GM19372 (cell line): ENCODE results near the gene NXPH2.
"Not testable (repeated sequence)": the region's sequence is repeated elsewhere in the genome, so short reads cannot be mapped to it uniquely, and the experiment has no call there.

Source experiments
- ATAC-seq: cut with Tn5 transposase; IDR thresholded peaks from one replicate; pipeline ENCODE4 v1.9.1; 2021; ENCODE audit warnings: mild to moderate bottlenecking, low read depth, moderate library complexity; ENCODE audit not compliant: unreplicated experiment

Gene NXPH2

DNA sequence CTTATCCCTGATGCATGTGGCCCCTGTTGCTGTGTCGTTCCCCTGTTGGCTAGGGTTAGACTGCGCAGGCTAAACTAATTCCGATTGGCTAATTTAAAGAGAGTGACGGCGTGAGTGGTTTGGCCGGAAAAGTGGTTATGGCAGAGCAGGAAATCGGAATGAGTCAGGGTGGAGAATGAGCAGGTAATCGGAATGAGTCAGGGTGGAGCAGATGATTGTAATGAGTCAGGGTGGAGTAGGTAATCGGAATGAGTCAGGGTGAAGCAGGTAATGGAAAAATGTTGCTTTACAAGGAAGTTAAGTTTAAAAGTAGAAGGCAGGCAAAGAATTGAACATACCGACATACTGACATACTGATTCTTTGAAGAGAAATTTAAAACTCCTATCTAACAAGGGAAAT, 135.4 kb downstream of the NXPH2 start:
- not testable (repeated sequence) for ATAC-seq

DNA sequence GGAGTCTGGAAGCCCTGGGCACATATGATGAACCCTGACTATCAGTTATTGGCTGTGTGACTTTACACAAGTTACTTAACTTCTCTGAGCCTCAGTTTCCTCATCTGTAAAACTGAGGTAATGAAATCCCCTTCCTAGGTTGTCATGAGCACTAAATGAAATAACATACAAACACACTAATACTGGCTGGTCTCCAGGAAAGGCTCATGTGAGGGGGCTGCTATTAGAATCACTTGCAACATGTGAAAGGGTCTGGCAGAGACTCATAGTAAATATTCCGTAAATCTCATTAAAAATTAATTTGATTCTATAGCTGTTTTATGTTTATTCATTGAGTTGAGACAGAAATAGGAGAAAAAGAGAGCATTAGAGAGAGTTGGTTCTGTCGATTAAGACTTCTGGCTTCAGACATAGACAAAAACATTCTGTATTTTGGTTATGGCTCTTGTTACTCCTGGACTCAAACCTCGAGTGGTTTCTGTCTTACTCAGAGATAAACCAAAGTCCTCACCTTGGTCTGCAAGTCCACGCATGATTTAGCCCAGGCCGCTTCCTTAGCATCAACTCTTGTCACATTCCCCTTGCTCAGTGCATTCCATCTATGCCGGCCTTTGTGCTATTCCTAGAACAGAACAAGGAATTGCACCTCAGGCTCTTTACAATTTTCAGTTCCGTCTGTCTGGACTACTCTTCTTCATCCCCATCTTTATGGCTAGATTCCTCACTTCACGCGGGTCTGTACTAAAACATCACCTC, 139.1 kb downstream of the NXPH2 start:
- no peak for ATAC-seq

DNA sequence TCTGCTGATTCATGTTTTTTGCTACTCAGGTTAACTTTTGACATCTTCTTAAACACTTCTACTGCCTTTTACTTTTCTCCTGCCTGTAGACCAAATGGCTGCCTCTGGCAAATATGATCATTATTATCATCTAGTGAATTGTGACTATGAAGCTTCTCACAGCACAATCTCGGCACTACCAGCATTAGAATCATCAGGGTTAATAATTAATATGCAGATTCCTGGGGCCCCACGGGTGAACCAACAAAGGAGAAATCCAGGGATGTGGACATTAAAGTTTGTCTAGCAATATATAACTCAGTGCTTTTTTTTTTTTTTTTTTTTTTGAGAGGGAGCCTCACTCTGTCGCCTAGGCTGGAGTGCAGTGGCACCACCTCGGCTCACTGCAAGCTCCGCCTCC, 142.5 kb downstream of the NXPH2 start:
- no peak for ATAC-seq

DNA sequence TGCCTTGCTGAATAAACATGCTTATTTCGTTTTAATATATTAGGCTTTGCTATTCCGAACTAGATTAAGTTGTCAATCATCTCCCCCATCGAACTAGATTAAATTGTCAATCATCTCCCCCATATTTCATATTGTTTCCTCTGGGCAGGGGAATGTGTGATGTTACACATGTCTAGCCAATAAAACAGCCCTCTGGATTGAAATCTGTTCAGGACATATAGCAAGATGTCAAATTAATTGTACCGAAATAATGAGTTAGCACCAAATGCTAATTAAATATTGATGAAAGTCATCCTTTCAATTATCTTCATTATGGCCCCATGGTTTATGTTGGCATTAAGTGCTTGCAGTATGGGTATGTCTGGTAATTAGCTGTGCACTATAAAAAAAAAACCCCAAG, 143.1 kb downstream of the NXPH2 start:
- ATAC-seq, result no peak

DNA sequence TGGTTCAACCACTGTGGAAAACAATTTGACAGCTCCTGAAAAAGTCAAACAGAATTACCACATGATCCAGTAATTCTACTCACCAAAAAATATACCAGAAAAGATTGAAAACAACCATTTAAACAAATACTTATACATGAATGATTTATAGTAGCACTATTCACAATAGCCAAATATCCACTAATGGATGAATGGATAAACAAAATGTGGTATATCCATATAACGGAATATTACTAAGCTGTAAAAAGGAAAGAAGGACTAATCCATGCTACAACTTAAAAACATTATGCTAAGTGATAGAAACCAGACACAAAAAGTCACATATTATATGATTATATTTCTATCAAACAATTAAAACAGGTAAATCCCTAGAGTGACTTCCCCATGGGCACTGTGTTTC, 147.1 kb downstream of the NXPH2 start:
- no peak for ATAC-seq

DNA sequence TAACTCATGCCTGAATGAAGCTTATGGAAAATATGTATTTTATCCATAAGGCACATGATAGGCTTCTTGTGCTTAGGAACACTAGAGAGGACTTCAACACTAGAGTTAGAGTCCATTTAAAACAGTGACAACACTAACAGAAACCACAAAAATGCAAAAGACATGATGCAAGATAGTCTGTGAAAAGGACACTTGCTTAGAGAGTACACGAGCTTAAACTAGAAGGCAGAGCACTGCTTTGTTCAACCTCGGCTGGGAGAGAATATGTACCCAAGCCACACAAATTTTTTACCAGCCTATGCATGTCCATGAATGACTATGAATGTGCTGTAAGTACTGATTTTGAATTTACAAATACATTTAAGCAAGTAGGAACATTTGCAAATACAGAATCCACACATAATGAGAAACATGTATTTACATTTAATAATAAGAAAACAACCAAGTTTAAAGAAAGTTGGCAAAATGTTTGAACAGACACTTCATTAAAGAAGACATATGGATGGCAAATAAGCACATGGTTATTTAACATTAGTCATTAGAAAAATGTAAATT, 148.0 kb downstream of the NXPH2 start:
- ATAC-seq, result no peak

DNA sequence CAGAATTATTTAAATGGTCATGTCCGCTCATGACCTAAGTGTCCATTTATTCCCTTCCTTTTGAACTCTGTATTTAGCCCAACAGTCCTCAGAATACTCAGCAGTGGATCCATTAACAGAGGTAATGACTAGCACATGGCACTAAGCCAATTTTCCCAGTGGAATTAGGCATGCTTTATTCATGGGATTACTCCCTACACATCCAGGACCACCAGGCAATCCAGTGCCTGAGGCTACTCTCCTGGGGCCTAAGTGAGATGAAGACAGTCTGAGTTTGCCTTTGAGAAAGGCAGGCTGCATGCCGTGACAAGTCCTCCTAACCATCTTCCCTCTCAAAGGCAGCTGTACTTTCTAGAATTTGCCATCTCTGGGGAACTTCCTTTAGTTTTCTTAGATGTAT, 150.0 kb downstream of the NXPH2 start:
- no peak for ATAC-seq

DNA sequence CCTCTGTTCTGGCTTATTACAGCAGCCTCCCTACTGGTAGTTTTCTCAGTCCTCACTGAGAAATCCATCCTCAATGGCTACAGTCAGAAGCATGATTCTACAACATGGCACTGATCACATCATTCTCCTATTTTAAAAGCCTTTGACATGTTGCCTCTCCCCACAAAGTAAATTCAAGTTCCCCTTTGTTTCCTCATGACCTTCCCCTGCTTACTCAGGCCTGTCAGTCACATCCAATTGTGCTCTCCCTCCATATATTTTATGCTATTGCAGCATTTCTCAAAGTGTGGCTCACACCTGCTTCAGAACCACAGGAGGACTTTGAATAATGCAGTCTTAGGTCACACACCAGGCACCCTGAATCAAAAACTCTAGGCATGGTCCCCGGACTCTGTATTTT, 154.0 kb downstream of the NXPH2 start:
- ATAC-seq, result no peak

DNA sequence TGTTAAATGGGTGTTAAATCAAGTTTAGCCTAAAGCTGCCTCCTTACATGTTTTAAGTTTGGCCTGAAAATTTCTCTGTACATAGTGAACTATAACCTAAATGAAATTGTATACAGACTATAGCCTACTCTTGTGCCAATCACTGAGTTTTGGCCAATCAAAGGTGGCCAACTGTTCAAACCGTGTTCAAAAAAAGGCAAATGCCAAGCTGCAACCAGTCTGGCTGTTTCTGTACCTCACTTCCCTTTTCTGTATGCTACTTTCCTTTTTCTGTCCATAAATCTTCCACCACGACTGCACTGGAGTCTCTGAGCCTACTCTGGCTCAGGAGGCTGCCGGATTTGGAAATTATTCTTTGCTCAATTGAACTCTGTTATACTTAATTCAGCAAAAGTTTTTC, 157.6 kb downstream of the NXPH2 start:
- ATAC-seq, result no peak

DNA sequence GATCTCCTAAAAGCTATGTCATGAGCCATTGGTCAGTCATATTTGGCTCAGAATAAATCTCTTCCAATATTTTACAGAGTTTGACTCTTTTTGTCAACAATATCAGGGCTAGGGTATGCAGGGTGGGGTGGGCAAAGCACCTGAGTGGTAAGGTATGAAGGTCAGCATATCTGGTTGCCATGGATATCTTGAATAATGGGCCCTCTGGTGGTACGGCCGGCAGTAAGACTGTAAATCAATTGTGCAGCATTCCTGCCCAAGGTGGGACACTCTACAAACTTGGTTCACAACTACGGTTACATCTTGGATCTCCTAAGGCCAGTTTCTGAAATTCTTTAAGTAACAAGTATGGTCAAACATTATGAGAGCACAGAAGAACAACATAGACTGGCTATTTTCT, 159.1 kb downstream of the NXPH2 start:
- ATAC-seq, result no peak

DNA sequence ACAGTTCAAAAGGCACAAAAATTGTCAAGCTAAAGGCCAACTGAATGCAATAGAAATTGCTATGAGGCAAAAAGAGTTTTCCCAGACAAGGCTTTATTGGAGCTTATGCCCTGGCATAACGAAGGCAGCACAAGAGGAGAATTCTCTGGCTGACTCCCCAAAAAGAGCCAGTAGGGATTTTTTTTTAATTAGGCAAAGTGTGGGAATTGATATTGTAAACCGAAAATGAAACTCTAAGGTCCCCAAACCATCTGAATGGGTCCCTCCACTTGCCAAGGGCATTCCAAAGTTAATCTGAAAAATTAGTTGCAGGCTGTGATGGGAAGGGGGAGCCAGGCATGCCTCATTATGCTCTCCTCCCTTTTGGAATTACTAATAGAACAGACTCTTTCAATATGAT, 159.8 kb downstream of the NXPH2 start:
- ATAC-seq, result no peak
